Stimulated activated CD8-positive, alpha-beta memory T cell treated with anti-CD3 and anti-CD28 coated beads, Interleukin-15, amount 100 ng/mL, for 4 hours (primary cell): Measurements from ENCODE around the gene KRT76.

ENCODE experiments used
- DNase-seq, 2 donors: peaks; one replicate each; pipeline ENCODE4 v3.0.0-alpha.2; 2020; ENCODE audit warnings: low read depth in 2 of 2

Gene KRT76

GRCh38 chr12:52813203-52813819 lies 36.2 kb upstream of the KRT76 start:
- DNase-seq = no peak

GRCh38 chr12:52812749-52813148 lies 35.6 kb upstream of the KRT76 start:
- no peak for DNase-seq

GRCh38 chr12:52812073-52812400 lies 34.9 kb upstream of the KRT76 start:
- no peak for DNase-seq

- DNase-seq = no peak
Observed at GRCh38 chr12:52811191-52812072, 34.3 kb upstream of the KRT76 start.

GRCh38 chr12:52810554-52810953 lies 33.4 kb upstream of the KRT76 start:
- DNase-seq = no peak

- DNase-seq = no peak
Observed at GRCh38 chr12:52809166-52809565, 32.0 kb upstream of the KRT76 start.

GRCh38 chr12:52808573-52809160 lies 31.5 kb upstream of the KRT76 start:
- no peak for DNase-seq

- no peak for DNase-seq
Observed at GRCh38 chr12:52807544-52808470, 30.7 kb upstream of the KRT76 start.

- no peak for DNase-seq
Observed at GRCh38 chr12:52806821-52807543, 29.8 kb upstream of the KRT76 start.

- no peak for DNase-seq
Observed at GRCh38 chr12:52806169-52806811, 29.1 kb upstream of the KRT76 start.

- DNase-seq = no peak
Observed at GRCh38 chr12:52805739-52806138, 28.6 kb upstream of the KRT76 start.

- DNase-seq = no peak
Observed at GRCh38 chr12:52805000-52805399, 27.9 kb upstream of the KRT76 start.

GRCh38 chr12:52802442-52802841 lies 25.3 kb upstream of the KRT76 start:
- DNase-seq = no peak

GRCh38 chr12:52801773-52802172 lies 24.6 kb upstream of the KRT76 start:
- no peak for DNase-seq

GRCh38 chr12:52800259-52800917 lies 23.2 kb upstream of the KRT76 start:
- DNase-seq = no peak

- no peak for DNase-seq
Observed at GRCh38 chr12:52799505-52800211, 22.5 kb upstream of the KRT76 start.

GRCh38 chr12:52798671-52799504 lies 21.7 kb upstream of the KRT76 start:
- no peak for DNase-seq

GRCh38 chr12:52798003-52798670 lies 21.0 kb upstream of the KRT76 start:
- DNase-seq = no peak
